EL (cell line): Measurements from ENCODE around the gene DGKB.

Experiments used
- DNase-seq: peaks from one replicate; pipeline ENCODE4 v3.0.0-alpha.2; 2016

DGKB gene

DNA sequence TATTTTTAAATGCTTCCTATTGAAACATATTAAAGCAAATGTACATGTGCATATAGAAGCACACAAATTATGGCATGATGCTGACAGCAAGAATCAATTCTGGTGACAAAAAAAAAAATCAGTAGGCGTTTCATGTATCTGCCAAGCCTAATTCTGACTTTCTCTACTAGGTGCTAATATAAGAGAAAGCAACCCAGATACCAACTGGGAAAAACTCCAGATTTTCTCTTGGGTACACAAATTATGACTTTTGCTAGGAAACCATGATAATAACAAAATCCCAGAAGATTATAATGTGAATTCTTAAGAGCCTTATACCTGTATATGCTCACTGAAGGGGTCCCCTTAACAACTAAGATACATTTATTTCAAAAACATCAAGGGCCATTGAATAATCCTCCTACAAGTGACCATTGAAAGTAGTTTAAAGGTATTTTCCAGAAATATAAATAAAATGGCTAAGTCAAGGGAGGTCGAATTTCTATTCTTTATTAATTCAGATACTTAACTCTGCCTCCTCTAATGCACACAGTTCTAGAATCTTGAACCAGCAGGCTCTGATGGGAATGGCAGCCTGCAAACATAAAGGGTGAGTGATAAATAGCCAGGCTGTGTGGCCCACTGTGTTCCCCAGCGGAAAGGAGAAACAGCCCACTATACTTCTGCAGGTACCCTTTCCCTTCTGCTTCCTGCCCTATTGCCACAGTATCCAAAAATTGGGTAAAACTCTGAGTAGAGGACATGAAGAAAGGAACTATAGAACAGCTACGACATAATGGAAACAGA lies 84.5 kb downstream of the DGKB start:
- no peak for DNase-seq

DNA sequence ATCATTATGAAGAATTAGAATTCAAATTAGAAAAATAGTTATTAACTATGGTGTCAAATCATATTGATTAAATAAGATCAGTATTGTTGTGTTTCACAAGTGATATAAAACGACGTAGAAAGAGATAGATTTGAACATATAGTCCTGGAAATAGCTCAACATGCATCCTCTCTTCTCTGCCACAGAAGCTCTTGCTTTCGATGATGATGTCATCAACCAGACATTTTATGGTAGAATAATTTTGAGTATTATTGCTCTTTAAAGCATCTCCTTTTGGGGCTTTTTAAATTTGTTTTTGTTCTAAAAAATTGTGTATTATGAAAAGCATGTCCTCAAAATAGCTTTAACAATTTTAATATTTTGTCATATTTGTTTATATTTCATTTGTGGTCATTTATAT lies 95.0 kb downstream of the DGKB start:
- peak; percentile 26 for DNase-seq

DNA sequence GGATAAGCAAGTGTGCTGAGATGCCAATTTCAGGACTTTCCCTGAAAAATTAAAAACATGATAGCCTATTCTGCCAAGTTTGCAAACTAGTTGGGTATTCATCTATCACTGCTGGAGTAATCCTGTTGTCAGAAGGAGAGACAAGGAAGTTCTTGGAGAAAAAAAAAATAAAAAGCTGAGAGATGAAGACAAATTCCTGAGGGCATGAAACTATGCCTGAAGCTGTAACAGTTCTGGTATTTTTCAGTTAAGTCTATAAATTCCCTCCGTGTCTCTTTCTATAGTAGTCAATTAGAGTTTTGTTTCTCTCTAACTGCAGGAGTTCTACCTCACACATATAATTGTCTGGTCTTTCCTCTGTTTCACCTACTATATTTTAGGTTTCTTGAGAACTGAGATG lies 95.7 kb downstream of the DGKB start:
- DNase-seq, result peak; percentile 61

DNA sequence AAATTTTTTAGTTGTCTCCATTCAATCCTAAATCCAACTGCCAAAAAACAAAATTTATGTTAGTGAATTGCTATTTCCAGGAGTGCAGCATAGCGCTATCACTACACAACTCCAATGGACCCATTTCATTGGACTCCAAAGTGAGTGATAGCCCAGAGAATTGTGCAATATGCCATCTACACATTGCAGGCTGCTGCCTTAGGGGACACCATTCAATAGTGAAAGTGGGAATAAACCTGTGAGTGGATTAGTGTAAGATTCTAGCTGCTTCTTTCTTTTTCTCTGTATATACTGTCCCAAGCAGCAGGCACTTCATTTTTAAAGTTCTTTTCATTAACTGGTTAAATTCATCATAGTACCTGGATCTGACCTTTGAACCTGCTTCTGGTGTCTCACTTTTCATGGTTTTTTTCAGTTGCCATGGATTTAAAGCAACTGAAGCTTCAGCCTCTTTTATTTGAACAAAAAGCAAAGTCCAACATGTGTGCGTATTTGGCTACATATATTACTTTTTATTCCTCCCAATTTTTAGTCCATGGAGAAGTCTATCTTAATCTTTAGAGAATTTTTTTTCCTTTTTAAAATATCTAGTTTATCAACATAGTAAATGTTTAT lies 97.3 kb downstream of the DGKB start:
- no peak for DNase-seq

DNA sequence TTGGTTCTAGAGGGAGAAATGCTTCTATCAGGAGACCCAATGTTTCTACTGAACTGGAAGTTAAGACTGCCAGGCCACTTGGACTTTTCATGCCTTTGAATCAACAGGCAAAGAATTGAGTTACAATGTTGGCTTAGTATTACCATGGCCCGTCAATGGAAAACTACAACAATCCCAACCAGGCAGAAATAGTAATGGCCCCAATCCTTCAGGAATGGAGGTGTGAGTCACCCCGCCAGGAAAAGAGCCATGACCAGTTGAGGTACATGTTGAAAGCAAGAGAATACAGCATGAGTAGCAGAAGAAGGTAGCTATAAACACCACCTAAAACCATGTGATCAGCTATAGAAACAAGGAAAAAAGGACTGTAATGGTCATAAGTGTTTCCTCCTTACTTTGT lies 101.9 kb downstream of the DGKB start:
- DNase-seq, result no peak

DNA sequence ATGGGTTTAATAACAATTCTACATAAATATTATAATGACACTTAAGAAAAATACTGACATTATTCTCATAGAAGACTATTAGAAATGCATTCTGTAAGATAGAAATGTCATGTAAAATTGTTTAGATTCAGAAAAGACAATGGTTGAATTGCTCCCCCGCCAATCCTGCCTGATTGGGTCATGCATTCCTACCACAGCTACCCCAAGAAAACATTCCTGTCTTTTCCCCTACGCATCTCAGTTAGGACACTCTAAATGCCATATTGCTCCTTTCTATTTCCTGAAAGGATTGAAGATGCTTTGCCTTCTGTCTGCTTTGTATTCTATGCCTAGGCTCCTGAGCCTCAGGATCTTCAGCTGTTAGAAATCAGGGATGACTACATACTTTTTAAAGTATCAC lies 109.4 kb downstream of the DGKB start:
- DNase-seq, result no peak

DNA sequence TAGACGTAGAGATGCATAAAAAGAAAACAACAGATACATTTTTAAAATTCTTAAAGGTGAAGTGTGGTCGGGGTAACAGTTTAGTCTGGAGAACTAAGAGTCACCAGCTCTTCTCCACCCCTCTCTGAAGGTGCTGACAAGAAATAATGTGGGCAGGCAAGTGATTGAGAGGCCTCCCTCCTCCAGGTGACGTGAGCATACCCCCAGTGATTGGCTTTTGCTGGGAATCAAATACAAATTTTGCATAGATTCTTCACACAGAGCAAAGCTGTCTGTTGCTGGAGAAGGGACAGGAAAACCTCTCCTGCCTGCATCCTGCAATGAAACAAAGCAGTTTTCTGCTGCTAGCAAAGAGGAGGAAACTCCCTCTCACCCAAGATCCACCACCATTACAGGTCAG lies 115.0 kb downstream of the DGKB start:
- no peak for DNase-seq

DNA sequence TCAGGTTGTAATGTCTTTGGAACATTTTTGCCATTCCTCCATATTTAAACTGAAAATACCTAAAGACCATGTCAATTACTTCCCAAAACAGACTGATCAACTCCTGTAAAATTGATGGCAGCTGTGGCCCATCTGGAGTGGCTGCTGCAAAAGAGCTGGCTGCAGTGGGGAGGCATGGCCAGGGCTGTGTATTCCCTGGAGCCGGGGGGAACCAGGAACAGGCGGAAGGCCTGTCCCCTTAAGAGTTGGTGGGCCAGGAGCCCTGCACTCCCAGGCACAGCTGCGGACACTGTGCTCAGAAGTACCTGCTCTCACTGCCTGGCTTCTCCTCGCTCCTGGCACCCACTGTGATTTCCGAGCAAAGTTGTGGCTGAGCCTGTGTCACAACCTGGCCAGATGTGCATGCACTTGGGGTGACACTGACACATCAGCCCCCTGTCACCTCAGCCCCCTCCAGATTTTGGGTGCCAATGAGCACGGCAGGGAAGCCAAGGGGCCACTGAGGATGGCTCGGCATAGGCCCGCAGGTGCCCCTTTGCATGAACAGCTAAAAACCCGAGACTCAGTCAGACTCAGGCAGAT lies 116.1 kb downstream of the DGKB start:
- DNase-seq, result no peak

DNA sequence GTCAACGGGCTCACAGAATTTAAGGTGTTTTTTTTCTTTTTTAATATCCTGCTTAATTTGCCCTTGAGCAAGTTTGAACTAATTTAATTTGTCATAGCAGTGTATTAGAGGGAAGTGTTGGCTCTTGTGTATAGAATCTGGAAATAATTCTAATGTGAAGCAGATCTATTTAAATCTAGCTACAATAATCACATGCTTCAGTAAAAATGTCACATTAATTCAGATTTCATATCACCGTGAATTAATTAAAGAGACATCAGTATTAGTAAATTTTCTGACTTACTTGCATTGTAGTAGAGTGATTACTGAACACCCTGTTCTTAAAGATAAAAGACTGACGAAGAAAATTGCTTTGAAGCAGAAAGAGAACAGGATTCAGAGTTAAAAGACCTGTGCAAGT lies 124.7 kb downstream of the DGKB start:
- no peak for DNase-seq

DNA sequence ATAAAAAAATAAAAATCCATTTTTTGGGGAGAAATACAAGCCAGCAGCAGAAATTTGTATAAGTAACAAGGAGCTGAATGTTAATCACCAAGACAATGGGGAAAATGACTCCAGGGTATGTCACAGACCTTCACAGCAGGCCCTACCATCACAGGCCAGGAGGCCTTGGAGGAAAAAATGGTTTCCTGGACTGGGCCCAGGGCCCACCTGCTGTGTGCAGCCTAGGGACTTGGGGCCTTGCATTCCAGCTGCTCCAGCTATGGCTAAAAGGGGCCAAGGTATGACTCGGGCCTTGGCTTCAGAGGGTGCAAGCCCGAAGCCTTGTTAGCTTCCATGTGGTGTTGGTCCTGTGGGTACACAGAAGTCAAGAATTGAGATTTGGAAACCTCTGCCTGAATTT lies 126.3 kb downstream of the DGKB start:
- DNase-seq, result no peak

DNA sequence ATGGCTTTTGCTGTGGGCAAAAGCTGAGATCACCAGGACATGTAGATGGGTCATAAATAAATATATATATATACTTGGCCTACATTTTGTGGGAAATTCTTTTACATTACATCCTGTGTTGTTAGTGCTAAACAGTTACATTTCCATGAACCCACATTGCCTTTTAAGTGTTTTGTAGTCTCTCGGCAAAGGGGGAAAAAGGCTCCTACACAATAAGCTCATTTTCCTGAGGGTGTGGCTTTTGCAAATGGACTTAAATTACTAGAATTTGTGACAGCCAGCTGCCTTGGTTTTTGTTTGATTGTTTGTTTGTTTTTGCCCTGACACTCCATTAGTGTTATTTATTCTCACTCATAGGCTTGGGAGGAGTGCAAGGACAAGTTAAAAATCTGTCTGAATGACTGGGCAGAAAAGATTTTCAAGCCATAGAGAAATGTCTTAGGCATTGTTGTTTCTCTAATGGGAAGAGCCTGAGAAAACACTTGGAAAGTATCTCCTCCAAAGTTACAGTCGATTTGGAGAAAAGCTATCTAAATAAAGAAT lies 128.8 kb downstream of the DGKB start:
- DNase-seq, result no peak

DNA sequence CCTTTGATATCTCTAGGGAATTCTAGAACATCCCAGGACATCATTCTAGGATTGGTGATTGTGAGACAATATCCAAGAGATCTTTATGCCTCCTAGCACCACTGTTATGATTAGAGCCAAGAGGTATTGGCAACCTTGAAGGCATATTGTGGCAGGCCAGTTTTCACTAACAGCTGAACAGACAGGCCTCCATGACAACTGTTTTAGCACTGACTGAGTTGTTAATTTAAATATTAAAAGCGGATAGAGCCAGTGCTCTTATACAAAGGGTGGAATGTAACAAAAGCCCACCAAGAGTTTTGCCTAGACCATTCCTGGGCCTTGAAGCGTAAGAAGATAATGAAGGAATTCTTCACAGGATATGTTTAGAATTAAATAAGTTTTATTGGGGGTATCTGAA lies 131.9 kb downstream of the DGKB start:
- no peak for DNase-seq

DNA sequence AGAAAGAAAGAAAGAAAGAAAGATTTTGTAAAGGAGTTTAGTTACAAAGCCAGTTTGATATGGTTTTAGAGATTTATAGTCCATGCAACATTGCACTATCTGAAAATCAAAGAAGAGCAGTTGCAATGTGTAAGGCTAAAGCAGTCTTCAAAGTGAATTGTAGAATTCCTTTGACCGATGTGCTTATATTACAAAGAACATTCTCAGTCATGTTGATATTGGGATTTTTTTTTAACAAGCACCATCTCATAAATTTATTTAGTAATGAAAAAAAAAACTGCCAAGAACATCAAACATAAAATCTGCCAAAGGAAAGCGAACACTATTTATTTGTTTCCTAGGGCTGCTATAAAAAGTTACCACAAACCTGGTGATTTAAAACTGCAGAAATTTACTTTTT lies 133.3 kb downstream of the DGKB start:
- DNase-seq, result no peak

DNA sequence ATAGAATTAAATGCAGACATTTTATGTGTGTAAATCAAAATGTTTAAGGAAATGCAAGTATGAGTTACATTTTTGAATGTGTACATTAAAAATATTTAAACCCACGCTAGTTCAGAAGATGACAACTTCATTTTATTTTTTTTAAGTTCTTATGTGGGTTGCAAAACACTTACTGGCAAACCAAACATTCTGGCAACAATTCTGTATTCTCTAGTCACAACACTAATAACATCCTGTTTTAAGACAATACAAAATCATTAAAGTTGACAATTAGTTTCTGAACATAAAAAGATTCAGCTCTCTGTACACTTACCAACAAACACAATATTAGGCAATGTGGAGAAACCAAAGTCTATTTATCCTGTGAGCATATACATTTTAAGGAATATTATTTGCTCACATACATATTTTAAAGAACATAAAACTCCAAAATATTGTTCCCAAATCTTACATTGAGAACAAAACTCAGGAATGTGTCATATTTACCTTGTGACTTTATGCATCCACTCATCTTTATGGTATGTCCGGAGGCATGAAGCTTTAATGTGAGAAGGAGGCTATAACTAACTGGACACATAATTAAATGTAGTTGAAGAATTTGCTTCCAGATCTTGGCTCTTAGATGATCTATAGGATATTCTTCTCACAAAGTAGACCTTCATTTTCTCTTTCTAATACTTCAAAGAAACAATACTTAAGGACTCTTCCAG lies 134.7 kb downstream of the DGKB start:
- peak; percentile 26 for DNase-seq

DNA sequence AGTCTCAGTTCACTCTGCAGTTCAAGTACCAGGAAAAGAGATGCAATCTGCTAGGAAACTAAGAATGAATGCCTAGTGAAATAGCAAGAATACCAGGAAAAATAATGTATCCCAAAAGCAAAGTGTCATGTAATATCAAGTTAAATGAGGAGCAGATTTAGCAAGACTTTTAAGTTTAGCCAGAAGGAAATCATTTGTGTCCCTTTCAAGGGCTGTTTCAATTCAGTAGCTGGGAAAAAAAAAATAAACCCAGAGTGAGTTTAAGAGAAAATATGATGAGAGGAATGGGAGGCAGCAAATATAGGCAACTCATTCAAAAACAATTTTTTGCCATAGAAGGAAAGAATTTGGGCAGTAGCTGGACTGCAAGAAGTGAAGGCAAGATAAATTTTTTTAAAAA lies 135.8 kb downstream of the DGKB start:
- peak; percentile 46 for DNase-seq

DNA sequence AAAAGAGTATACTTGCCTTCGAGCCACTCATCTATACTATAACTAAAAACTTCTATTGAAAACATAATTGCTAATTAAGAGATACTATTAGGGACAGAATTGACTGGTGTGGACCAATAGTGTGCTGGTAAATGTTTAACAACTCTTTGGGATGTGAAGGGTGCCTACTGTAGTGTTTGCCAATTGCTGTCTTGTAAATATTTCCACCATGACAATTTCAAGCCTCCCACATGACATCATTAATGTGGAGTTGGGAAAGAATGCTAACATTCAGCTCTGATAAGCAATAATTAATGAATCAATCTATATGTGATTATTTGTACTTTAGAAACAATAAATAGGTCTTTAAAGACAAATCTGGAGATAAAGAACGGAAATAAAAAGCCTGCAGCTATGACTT lies 136.8 kb downstream of the DGKB start:
- peak; percentile 45 for DNase-seq

DNA sequence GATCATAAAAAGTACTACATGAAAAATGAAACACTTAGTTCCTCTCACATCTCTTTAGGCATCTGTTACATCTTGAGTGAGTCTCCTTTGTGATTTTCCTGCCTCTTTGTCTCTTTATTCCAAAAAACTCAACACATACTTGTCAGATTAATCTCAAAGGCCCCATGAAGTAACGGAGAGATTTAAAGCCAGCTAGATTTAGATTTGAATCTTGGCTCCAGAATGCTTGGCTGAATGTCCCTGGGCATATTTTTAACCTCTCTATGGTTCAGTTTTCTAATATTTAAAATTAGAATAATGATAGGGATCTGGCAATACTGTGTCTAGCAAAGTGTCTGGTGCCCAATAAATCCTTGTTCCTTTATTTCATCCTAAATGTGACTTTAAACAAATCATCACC lies 140.0 kb downstream of the DGKB start:
- no peak for DNase-seq

DNA sequence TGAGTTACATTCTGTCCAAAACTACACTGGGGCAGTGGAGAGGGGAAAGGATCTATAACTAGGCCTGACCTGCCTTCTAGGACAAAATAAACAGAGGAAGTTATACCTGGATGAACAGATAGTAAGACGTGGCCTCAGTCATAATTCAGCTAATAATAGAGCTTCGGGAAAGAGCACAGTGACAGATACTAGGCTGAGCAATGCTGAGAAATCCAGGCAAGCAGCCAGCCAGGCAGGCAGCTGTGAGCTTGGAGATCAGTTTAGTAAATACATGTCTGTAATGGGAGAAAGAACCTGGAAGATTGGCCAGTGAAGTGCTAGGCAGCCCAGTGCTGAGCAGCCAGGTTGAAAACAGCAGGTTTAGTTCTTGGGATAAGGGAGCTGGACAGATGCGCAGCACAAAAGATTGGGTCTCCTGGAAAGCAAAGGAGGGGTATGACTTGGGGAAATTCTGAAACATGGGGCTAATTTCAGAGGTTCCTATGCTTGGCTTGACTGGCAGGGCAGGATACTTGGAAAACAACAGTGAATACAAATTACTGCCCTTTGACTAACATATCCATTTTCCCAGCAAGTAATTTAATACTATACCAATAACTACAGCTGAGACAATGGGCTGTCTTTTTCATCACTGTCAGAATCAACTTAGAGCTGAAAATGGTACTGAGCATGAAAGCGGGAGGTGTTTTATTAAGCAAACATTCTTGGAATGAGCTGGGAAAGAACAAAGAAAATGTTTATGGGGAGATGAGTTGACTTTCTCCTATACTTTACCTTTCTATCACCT lies 140.8 kb downstream of the DGKB start:
- DNase-seq, result peak; percentile 68

DNA sequence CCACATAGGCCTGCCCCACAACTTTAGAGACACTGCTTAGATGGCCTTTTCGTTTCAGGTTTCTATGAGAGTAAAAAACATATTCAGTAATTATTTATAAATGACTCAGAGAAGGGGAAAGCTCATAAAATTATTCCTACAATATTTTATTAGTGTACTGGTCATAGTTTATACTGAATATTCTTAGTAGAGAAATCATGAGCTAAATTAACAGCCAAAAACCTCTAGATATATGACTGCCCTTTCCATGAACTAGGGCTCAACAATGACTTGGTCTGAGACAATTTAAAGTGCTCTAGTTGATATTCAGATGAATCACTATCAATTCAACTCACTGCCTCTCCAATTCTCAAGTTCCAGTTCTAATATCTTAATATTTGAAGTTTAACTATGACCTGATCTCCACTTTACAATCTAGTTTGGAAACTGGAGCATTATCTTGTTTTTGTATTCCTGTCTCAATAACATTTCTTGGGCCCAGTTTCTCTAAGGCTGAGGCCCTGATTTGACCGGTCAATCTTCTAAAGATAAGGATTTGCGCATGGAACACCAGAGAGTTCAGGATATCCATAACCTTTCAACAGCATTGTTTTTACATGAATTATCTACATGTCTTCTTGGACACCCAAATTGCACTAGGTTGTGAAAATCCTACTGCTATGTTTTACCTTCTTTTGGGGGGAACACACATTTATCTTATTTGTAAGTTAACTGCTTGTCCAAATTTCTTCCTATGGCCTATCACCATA lies 141.6 kb downstream of the DGKB start:
- DNase-seq, result no peak

DNA sequence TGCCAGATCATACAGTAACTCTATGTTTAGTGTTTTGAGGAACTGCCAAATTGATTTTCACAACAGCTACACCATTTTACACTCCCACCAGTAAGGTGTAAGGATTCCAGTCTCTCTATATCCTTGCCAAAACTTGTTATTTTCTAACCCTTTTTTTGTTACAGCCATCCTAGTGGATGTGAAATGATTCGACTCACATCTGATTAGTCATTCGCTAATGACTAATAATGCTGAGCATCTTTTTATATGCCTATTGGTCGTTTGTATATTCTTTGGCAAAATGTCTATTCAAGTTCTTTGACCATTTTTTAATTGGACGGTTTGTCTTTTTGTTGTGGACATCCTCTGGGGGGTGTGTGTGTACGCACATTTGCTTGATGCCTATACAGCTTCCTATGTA lies 142.8 kb downstream of the DGKB start:
- DNase-seq, result peak; percentile 18

DNA sequence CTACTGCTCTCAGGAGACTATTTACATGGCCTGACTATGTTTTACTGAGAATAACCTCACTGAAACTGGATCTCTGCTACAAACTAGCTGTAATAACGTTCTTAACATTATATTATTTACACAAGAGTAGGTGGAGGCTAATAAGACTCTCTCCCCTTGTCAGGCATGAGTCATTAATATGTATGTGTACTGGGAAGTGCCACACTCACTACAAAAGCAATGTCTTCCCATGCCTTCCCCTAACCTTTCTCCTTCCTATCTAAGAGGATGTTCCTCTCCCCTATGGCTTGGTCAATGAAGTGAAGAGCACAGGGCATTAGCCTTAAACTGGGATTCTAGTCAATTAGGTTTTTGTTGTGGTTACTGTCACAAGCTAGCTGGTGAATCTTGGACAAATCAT lies 147.9 kb downstream of the DGKB start:
- DNase-seq, result peak; percentile 54

DNA sequence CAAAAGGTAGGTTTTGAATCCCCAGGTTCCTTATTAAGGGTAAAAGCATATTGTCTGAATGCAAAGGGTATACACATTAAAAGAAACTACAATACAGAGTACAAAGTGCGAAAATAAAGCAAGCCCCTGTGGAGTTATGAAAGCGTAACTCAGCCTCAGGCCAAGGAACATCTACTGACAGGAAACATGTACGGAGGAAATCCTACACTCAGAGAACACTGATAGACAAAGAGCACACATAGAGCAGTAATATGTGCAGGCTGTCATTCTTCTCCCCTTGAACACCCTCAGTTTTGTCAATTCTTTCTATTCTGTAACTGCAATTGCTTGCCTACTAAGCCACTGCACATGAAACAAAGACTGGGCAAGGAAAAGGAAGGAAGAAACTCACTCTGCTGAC lies 150.2 kb downstream of the DGKB start:
- DNase-seq, result no peak
